Kidney epithelial cell (primary cell): ENCODE data around the gene NEU1. TPM values are rescaled to one million over a fixed set of nuclear protein-coding genes. Genes with fewer than 3 reads are reported as not detected.
"Not testable (repeated sequence)": the region's sequence is repeated elsewhere in the genome, so short reads cannot be mapped to it uniquely, and the experiment has no call there.

Source experiments
- DNase-seq: peaks from one replicate; pipeline ENCODE4 v3.0.0-alpha.2; 2010; ENCODE audit warnings: low read depth
- H3K27me3 ChIP-seq: 2 replicates; pipeline ENCODE4 v1.6.0; 2011; ENCODE audit warnings: low read length; ENCODE audit not compliant: control insufficient read depth, insufficient read depth
- H3K36me3 ChIP-seq: 2 replicates; pipeline ENCODE4 v1.5.1; 2011; ENCODE audit warnings: low read length; ENCODE audit not compliant: control insufficient read depth, insufficient read depth
- H3K4me3 ChIP-seq: 2 replicates; pipeline ENCODE4 v1.5.1; 2011; ENCODE audit warnings: low read depth, mild to moderate bottlenecking, control low read depth, low read length
- CTCF ChIP-seq: IDR thresholded peaks from 2 replicates; pipeline ENCODE4 v1.5.1; 2011; ENCODE audit warnings: mild to moderate bottlenecking, moderate library complexity, low read length, control low read depth, inconsistent platforms; ENCODE audit not compliant: insufficient read depth, poor library complexity, severe bottlenecking
- total RNA-seq: library from RNA; depleted of rRNA; stranded (reverse); fragments of >200 nt; gene quantifications from 2 replicates; pipeline ENCODE4 v1.2.3, GENCODE V29; 2015

The NEU1 gene
- total RNA-seq, 1 donor from 2014 or later: 152 TPM

GRCh38 chr6:31814677-31815024 lies 48.0 kb downstream of the NEU1 start:
- DNase-seq: peak; percentile 98

GRCh38 chr6:31813465-31813849 lies 49.2 kb downstream of the NEU1 start:
- Histone ChIP-seq H3K4me3 (no peak overlapping the region), H3K36me3 (no peaks in the 10 kb centered on the region), H3K27me3 (no peaks in the 10 kb centered on the region)
- DNase-seq: no peak
- TF ChIP-seq CTCF: no peak

More at GRCh38 chr6:31814677-31815024, 48.0 kb downstream of the NEU1 start:
- Histone ChIP-seq H3K4me3 (peak overlapping the region; percentile 34), H3K27me3 (no peaks in the 10 kb centered on the region), H3K36me3 (no peaks in the 10 kb centered on the region)
- TF ChIP-seq CTCF: no peak

GRCh38 chr6:31811645-31812044 lies 51.0 kb downstream of the NEU1 start:
- H3K36me3 ChIP-seq: no peaks in the 10 kb centered on the region
- H3K4me3 ChIP-seq: no peak overlapping the region
- DNase-seq: no peak
- TF ChIP-seq CTCF: no peak
- H3K27me3 ChIP-seq: no peaks in the 10 kb centered on the region

GRCh38 chr6:31808599-31808998 lies 54.0 kb downstream of the NEU1 start:
- DNase-seq, H3K36me3 ChIP-seq, H3K4me3 ChIP-seq, H3K27me3 ChIP-seq: not testable (repeated sequence)

Other genes starting within 250 kb of the NEU1 start
- 0.33 TPM in 1 of 2 replicates, not detected in the other for gene AIF1, start 247.6 kb downstream of the NEU1 start, total RNA-seq
- gene PRRC2A, start 242.1 kb downstream of the NEU1 start, total RNA-seq: 117 and 143 TPM in 2 replicates
- gene BAG6, start 210.2 kb downstream of the NEU1 start, total RNA-seq: 468 and 473 TPM in 2 replicates
- gene APOM, start 206.9 kb downstream of the NEU1 start, total RNA-seq: 1.3 and 1.8 TPM in 2 replicates
- gene C6orf47, start 202.0 kb downstream of the NEU1 start, total RNA-seq: 19.0 and 24.9 TPM in 2 replicates
- 17.7 and 22.0 TPM in 2 replicates for gene GPANK1, start 197.8 kb downstream of the NEU1 start, total RNA-seq
- gene CSNK2B, start 196.7 kb downstream of the NEU1 start, total RNA-seq: 366 and 405 TPM in 2 replicates
- gene LY6G5B, start 192.8 kb downstream of the NEU1 start, total RNA-seq: 2.8 and 6.0 TPM in 2 replicates
- gene LY6G5C, start 181.8 kb downstream of the NEU1 start, total RNA-seq: not detected in 2 replicates
- 43.8 and 45.5 TPM in 2 replicates for gene ABHD16A, start 159.5 kb downstream of the NEU1 start, total RNA-seq
- gene LY6G6F, start 156.0 kb downstream of the NEU1 start, total RNA-seq: not detected in 2 replicates
- not detected in 2 replicates for gene LY6G6D, start 147.5 kb downstream of the NEU1 start, total RNA-seq
- not detected in 2 replicates for gene LY6G6C, start 141.1 kb downstream of the NEU1 start, total RNA-seq
- 0.29 TPM in 1 of 2 replicates, not detected in the other for gene MPIG6B, start 139.4 kb downstream of the NEU1 start, total RNA-seq
- gene DDAH2, start 133.5 kb downstream of the NEU1 start, total RNA-seq: 91.5 and 106 TPM in 2 replicates
- 494 and 498 TPM in 2 replicates for gene CLIC1, start 126.3 kb downstream of the NEU1 start, total RNA-seq
- 8.9 and 13.1 TPM in 2 replicates for gene MSH5, start 122.8 kb downstream of the NEU1 start, total RNA-seq
- gene SAPCD1, start 100.2 kb downstream of the NEU1 start, total RNA-seq: 1.1 and 2.2 TPM in 2 replicates
- gene VWA7, start 85.5 kb downstream of the NEU1 start, total RNA-seq: 1.5 and 3.1 TPM in 2 replicates
- gene VARS1, start 67.1 kb downstream of the NEU1 start, total RNA-seq: 165 and 181 TPM in 2 replicates
- 78.6 and 89.0 TPM in 2 replicates for gene LSM2, start 55.9 kb downstream of the NEU1 start, total RNA-seq
- gene HSPA1L, start 47.5 kb downstream of the NEU1 start, total RNA-seq: 0.46 and 1.1 TPM in 2 replicates
- 54.6 and 67.0 TPM in 2 replicates for gene HSPA1A, start 47.3 kb downstream of the NEU1 start, total RNA-seq
- 68.3 and 79.1 TPM in 2 replicates for gene HSPA1B, start 35.1 kb downstream of the NEU1 start, total RNA-seq
- gene SLC44A4, start 16.2 kb upstream of the NEU1 start, total RNA-seq: 17.7 and 26.1 TPM in 2 replicates
- gene EHMT2, start 34.9 kb upstream of the NEU1 start, total RNA-seq: 55.7 and 59.3 TPM in 2 replicates
- gene ZBTB12, start 39.3 kb upstream of the NEU1 start, total RNA-seq: 3.0 and 4.9 TPM in 2 replicates
- gene C2, start 64.9 kb upstream of the NEU1 start, total RNA-seq: 0.07 and 0.63 TPM in 2 replicates
- 1.9 and 13.8 TPM in 2 replicates for gene CFB, start 83.3 kb upstream of the NEU1 start, total RNA-seq
- gene NELFE, start 96.2 kb upstream of the NEU1 start, total RNA-seq: 123 and 140 TPM in 2 replicates
- 43.3 and 49.1 TPM in 2 replicates for gene SKIC2, start 96.4 kb upstream of the NEU1 start, total RNA-seq
- 28.1 and 30.6 TPM in 2 replicates for gene DXO, start 109.3 kb upstream of the NEU1 start, total RNA-seq
- gene C4A, start 119.2 kb upstream of the NEU1 start, total RNA-seq: 1.8 and 3.2 TPM in 2 replicates
- gene C4B, start 152.0 kb upstream of the NEU1 start, total RNA-seq: 2.3 and 4.4 TPM in 2 replicates
- 1.1 TPM in 1 of 2 replicates, not detected in the other for gene CYP21A2, start 175.6 kb upstream of the NEU1 start, total RNA-seq
- 0.34 and 0.38 TPM in 2 replicates for gene TNXB, start 246.5 kb upstream of the NEU1 start, total RNA-seq